NOMO-1 (cell line): Measurements from ENCODE around the gene BAIAP2L1.

ENCODE experiments used
- DNase-seq, 2 experiments: peaks; one replicate each; lab custom pipeline; 2025; ENCODE audit not compliant: unreplicated experiment in 2 of 2; lab: John Stamatoyannopoulos, UW

BAIAP2L1 gene

DNA sequence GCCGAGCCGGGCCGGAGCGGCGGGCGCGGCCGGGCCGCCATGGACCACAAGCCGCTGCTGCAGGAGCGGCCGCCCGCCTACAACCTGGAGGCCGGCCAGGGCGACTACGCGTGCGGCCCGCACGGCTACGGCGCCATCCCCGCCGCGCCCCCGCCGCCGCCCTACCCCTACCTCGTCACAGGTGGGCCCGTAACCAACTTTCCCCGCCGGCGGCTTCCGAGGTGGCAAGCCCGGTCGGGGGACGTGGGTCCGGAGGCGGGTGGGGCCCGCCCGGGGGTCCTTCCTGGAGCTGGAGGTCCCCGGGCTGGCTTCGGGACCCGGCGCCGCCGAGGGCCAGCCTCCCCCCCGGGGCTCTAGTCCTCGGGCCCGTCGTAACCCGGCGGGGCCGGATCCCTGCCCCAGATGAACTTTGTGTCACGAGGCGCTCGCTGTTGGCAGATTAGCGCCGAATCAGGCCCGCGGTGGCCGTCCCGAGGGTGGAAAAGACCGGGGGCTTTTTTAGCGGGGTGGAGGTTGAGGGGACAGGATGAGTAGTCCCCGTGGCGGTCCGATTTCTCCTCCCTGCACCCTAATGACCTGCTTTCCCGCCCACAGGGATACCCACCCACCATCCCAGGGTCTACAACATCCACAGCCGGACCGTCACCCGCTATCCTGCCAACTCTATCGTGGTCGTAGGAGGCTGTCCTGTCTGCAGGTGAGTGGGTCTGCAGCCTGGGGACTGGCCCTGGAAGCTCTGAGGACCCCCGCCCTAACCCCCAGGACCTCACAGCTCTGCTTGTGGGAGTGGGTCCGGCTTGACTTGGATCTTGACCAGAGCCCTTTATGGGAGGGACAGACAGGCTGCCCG is 118.9 kb downstream of the BAIAP2L1 start:
- no peak for DNase-seq

DNA sequence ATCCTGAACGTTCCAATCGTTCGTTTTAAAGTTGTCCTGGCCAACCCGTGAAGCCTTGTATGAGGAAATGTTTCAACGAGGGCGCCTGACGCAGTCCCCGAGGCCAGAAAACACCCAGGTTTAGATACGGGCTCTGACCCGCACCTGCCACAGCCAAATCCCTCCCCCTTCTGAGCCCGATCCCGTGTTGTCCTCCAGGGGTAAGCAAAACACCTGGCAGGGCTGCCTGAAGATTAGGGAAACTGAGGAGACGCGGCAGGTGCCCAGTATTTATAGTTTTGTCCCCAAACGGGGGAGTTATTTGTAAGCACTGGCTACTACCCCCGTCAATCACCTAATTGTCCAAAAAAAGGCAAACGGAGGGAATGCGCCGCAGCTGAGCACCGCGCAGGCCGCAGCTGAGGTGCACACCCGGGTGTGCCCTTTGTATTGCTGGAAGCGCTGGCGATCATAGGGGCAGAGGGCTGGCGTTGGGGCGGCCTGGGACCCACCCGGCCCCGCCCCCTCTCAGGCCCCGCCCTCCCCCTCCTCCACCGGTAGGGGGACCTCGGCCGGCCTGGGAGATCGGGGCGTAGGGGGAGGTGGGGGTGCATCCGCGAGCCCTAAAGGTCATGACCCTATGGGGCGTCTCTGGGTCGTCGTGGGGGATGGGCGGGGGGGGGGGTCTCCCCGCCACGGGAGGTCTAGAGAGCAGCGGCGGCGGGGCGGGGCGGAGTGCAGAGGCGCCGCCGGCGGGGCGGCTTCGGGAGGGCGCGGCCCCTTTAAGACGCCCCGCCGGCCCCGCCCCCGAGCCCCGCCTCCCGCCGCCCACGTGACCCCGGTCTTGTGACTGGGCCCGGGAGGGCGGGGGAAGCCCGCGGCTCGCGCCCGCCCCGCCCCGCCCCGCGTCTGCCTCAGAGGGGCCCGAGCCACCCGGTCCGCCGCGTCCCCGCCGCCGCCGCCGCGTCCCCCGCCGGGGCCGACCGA is 119.8 kb downstream of the BAIAP2L1 start, which contains the start of gene BRI3:
Gene BRI3, plus strand, starts transcription at position 896 of the 966 bp plus-strand sequence. CDS start 110 bp downstream, outside the sequence.
- DNase-seq, result peak; percentile 88 to 92

DNA sequence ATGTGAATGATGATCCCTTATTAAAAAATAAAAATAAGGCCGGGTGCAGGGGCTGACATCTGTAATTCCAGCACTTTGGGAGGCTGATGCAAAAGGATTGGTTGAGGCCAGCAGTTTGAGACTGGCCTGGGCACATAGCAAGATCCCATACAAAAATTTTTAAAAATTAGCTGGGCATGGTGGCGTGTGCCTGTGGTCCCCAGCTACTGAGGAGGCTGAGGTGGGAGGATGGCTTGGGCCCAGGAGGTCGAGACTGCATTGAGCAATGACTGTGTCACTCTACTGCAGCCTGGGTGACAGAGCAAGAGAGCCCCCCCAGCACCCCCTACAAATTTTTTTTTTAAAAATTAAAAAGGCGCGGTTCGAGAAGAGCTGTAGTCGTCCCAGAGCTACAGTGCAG is 120.6 kb downstream of the BAIAP2L1 start:
- no peak for DNase-seq

DNA sequence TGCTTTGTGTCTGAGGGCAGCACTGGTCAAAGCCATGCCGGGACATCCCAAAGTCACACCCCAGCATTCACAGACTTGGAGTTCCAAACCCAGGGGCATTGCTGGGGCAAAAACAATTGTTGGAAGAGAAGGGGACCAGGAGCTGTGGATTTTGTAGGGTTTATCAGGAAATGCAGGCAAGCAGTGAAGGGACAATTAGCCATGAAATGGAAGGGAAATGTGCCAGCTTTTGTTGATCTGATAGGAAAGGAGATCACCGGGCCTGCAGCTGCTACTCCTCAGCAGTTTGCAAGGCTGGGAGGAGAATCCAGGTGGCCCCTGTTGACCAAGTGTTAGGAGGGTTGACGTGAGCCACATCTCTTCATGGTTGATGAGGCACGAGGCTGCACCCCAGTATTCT is 122.0 kb downstream of the BAIAP2L1 start:
- DNase-seq, result no peak

DNA sequence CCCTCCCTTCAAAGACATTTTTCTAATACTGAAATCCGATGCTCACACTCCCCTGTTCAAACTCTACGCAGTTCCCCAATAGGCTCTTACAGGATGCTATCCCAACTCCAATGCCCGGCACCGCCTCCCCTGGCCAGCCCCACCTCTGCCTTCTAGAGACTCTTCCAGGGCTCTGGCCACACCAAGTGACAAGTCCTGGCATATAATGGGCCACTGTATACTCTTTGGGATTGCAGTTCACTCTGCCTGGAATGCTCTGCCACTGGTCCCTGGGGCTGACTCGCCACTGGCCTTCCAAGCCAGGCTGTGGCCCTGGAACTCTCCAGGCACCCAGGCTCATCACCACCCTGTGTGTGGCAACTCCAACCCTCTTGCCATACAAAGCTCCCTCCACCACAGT is 122.5 kb downstream of the BAIAP2L1 start:
- no peak for DNase-seq

DNA sequence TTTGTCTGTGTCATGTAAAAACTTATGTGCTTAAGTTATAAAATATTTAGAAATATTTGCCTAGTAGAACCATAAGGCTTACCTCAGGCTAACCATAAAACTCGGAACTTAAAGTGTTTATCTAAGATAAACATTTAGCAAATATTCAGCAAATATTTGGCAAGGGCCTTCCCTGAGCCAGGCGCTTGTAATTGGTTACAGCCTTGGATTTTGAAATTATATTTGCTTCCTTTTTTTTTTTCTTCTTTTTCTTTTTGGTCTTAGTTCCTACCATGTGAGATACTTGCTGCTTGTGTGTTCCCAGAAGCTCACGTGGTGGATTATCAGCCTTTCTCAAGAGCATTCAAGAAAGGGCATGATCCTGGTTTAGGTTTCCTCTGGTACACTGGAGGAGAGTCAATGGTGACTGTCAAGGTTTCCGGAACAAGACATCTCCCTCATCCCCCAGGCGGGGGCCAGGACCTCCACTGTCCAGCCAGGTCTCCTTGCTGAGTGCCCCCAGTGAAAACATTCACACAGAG is 124.6 kb downstream of the BAIAP2L1 start:
- peak; percentile 80 to 82 for DNase-seq

DNA sequence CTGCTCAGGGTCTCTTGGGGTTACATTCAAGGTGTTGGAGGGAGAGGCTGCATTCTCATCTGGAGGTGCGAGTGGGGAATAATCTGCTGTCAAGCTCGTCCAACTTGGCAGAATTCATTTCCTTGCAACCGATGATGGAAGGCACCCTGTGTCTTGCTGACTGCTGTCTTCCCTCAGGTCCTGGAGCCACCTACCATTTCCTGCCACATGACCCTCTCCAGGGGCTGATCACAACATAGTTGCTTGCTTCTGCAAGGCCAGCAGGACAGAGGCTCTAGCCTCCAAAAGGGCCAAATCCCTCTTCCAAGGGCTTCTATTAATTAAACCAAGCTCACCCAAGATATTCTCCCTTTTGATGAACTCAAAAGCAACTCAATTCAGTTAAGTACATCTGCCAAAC is 133.6 kb downstream of the BAIAP2L1 start:
- DNase-seq, result no peak

DNA sequence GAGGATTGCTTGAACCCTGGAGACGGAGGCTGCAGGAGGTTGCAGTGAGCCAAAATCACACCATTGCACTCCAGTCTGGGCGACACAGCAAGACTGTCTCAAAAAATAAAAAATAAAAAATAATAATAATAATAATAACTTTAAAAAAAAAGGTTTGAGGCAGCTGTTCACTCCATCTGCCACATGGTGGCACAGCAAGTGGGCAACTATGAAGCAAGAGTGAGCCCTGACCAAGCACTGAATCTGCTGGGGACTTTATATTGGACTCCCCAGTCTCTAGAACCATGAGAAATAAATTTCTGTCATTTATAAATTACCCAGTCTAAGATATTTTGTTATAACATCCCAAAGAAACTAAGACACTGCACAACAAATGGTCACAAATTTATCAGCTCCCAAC is 134.1 kb downstream of the BAIAP2L1 start:
- peak in 1 of 2 experiments; percentile 24 for DNase-seq

DNA sequence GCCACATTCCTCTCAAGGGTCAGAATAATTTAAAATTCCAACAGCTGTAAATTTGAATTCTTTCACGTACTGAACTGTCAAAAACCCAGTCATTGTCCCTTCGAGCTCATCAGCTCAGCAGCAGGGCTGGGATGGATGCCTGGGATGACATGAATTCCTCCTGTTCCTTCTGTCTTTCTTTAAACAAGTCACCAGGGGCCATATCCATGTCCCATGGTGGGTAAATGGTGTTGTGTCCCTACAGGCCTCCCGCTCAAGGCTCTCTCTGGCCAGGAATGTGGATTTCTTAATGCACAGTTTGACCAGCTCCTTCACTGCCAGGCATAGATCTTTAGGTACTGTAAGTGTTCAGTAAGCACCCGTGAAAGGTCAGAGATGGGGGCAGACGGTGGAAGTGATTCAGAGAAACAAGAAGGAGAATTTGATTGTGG is 135.0 kb downstream of the BAIAP2L1 start:
- no peak for DNase-seq

DNA sequence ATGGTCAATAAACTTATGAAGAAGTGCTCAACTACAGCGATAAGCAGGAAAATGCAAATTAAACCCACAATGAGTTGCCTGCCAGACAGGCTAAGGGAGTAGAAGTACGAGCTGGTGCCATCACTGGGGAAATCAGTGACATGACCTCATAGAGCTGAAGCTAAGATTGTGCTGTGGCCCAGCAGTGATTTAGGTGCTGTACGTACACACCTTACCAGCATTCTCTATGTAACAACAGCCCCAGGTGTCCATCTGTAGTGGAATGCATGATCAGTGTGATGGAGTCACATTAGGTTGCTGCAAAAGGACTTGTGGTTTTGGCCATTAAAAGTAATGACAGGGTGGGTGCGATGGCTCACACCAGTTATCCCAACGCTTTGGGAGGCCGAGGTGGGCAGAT is 143.2 kb downstream of the BAIAP2L1 start:
- no peak for DNase-seq

DNA sequence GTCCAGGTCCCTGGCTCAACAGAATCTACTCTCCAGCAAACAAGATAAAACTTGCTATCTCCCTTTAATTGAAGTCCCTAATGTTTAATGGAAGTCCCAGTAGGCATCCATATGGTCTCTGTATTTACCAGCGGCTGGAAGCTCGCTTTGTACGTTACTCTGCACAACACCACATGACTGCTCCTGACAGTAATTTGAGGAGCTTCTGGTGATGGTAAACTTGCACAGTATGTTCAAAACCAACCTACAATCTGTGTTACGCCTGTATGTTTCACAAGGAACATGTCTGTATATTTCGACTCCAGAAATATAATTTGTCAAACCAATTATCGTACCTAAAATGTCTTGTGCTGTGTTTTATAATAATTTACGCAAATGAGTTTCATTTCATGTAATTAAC is 144.5 kb downstream of the BAIAP2L1 start:
- no peak for DNase-seq

DNA sequence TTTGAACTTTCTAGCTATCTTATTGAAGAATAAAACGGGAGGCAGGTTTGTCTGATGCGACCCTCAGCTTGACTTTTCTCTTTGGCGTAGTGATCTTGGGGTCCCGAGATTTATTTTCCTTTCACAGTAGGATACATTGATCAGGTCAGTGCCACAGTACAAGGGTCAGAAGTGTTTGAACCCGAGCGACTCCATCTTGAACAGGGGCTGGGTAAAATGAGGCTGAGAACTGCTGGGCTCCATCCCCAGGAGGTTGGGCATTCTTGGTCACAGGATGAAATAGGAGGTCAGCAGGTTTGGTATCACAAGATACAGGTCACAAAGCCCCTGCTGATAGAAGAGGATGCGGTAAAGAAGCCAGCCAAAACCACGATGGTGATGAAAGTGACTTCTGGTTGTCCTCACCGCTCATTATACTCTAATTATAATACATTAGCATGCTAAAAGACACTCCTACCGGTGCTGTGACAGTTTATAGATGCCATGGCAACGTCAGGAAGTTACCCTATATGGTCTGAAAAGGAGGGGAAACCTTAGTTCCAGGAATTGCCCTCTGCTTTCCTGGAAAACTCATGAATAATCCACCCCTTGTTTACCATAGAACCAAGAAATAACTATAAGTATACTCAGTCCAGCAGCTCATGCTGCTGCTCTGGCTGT is 145.8 kb downstream of the BAIAP2L1 start:
- DNase-seq, result no peak

DNA sequence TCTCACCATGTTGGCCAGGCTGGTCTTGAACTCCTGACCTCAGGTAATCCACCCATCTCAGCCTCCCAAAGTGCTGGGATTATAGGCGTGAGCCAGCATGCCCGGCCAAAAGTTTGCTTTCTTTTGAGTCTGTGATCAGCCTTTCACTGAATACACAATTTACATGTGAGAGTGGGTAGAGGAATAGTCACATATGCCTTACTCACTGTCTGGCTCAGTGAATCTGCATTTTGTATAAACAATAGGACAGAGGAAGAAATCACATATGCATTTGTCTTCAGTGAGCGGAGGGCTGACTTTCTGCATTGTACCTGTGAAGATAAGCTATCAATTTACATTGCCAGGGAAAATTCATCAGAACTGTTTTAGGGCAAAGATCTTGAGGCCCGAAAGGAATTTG is 146.4 kb downstream of the BAIAP2L1 start:
- no peak for DNase-seq

DNA sequence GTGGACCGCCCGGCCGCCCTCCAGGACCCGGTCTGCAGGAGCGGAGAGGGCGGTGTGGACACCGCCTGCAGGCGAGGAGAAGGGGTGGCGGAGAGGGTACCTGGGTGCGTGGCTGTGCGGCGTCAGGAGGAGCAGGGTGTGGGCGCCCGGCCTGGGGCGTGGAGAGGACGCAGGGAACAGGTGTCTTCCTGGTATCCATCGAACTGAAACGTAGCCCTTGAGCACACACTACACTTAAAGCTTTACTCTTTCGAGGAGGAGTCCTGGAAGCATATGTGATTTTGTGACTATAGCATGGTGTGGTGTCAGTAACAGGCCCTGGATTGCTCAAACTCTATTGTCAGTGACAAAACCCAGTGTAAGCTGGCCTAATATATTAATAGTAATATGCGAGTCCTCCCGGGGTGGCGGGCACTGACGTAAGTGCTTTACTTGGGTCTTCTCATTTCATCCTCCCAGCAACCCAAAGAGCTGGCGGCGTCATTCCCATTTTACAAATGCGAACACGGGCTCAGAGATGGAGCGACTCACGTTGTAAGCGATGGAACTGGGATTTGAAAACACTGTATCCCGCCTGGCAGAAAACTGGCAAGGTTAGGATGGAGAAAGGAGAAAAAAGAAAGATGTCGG is 148.3 kb downstream of the BAIAP2L1 start:
- peak; percentile 55 to 61 for DNase-seq

DNA sequence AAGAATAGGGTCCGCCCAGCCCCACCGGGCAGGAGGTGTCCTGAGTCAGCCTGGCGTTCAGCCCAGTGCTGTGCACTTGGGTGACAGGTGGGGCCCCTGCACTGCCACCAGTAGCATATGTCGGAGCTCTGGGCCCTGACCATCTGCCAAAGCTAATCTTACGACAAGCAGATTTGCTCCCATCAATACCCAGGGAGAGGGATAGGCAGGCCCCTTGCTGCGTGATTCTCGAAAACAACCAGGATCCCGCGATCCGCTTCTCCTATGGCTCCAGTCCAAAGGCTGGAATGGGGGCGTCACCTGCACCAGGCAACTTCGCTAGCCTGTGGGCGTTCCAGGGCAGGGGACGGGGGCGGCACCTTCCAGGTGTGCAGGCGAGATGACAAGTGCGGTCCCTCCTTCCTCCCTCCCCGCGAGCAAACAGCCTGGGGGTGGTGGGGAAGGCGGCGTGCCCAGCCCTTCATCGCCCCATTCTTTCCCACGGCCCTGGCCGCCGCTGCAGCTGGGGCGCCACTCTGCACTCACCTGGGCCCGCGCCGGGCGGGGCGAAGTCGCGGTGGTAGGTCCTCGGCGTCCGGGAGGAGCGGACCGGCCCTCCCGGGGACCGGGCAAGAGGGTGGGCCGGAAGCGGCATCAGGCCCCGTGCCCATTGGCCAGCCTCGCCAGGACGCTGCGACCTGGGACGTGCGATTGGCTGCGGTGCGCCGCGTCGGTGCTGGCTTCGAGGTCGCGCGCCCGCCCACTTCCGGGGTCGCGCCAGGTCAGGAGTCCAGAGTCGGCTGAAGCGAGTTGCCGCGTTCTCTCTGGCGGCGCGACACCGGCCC is 149.1 kb downstream of the BAIAP2L1 start, which contains the start of gene TECPR1:
Gene TECPR1, minus strand, starts transcription at position 632 of the 824 bp plus-strand sequence. CDS start 6,086 bp downstream, outside the sequence.
- peak; percentile 95 to 96 for DNase-seq

DNA sequence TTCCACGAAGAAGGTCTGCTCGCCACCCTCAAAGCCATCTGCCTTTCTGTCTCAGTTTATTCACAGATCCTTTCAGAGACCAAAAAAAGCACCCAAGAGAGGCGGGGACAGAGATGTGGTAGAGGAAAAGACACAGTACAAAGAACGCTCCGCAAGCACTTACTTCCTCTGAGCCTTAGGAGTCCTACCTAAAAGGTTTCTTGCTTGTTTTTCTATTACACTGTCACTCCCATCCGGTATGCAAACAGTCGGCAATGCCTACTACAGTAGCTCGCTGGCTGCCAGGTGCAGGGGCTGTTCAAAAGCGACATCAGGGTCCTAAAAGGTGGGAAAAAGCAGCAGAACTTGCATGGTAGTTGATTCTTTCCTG is 149.7 kb downstream of the BAIAP2L1 start:
- peak in 1 of 2 experiments; percentile 28 for DNase-seq

DNA sequence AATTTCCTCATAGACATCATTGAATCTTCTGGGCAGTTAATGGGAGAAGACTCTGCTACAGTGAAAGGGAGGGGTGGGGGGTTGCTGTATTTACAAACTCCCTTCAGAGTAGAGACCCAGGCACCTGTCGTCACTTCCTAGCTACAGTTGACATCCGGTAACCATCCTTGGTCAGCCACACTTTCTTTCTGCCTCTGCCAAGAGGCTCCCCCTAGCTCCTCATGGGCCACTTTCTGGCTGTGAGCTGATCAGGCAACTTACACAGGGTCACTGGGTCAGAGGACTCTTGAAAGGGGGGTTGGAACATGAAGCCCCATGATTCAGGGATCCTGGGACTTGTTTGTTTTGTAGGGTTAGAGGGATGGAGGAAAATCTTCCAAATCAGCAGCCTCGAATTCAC is 150.1 kb downstream of the BAIAP2L1 start:
- DNase-seq, result no peak

DNA sequence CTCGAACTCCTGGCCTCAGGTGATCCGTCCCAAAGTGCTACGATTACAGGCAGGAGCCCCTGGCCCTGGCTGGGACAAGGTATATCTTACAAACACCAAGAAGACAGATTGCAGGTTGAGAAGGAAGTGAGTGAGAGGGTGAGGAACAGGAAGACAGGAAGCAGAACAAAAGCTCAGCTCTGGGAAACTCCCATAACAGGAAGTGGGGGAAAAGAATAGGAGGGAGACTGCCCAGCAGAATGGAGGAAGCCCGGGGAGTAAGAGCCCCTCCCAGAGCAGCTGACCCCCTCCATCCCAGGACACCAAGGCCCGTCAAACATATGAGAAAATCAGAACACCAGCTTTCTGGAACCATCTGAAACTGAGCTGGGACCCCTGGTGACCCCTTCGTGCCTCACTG is 151.8 kb downstream of the BAIAP2L1 start:
- DNase-seq, result peak in 1 of 2 experiments; percentile 28

DNA sequence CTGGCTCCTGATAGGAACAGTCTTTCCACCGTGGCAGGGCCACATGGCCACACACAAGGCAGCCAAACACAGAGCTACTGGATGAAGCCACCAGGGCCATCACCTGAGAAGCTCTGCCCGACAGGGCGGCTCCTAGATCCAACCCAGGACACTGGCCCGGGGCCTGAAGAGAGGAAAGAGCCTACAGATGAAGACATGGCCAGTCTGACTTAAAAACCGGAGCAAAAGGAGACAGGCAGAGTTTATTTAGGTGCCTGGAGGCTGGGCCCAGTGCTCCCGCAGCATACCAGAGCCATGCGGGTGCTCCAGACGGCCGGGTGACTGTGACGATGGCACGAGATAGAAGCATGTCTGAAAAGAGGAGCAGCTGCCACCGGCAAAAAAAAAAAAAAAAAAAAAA is 152.7 kb downstream of the BAIAP2L1 start:
- DNase-seq, result no peak
